ENCODE data around the gene SP1. TPM values are rescaled to one million over a fixed set of nuclear protein-coding genes. Genes with fewer than 3 reads are reported as not detected.

SP1 gene
- total RNA-seq, 1 experiment from 2014 or later: 83.3 TPM

DNA sequence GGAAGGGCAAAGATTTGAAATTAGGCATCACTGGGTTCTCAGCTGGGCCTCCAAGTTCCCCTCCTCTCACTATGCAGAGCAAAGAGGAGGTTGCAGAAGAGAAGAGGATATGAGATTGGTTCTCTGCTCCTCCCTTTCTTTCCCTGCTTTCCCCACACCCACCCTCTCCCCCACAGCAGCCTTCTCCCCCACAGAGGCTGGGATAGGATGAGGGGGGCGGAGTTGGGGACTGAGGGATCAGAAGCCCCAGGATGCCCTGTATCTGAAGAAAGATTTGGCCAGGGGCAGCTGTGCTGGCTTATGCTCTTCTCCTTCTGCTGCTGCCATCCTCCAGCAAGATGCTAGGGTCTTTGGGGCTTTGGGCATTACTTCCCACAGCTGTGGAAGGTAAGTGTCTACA lies 43.6 kb downstream of the SP1 start, which contains the start of gene AMHR2:
TSS of gene AMHR2 (plus strand) at position 259 of the 400 bp plus-strand sequence. CDS start at position 339, 80 bp downstream.
- H3K4me1 ChIP-seq: peaks cover 15% of the 10 kb centered on the region
- ChIA-PET CTCF (interaction anchor here (0.6 to 3.7 kb wide), 2 partner anchors 72 to 78 kb away, joined by 4 to 94 read pairs; no protein-coding TSS in a partner anchor), POLR2A (no interaction called here)
- H3K27ac Mint-ChIP-seq (ENCODE audit: unreplicated experiment): no peak within 1 kb of the TSS
- BruUV-seq (replicated peaks): no TSS peak
- no peaks in the 10 kb centered on the region for H3K27me3 Mint-ChIP-seq (ENCODE audit: insufficient read depth, unreplicated experiment)
- intact Hi-C loops (cut with micrococcal nuclease; ENCODE audit: unreplicated experiment): no loop called here
- H3K36me3 Mint-ChIP-seq (ENCODE audit: insufficient read depth, unreplicated experiment): peaks cover 5% of the 10 kb centered on the region
- H3K4me1 Mint-ChIP-seq (ENCODE audit: low read depth, unreplicated experiment): peaks cover 34% of the 10 kb centered on the region
- no peak within 1 kb of the TSS for H3K4me3 ChIP-seq (ENCODE audit: low read depth, low read length)
- no peaks in the 10 kb centered on the region for H3K9me3 ChIP-seq
- H3K9me3 Mint-ChIP-seq (ENCODE audit: unreplicated experiment): no peaks in the 10 kb centered on the region
- no peaks in the 10 kb centered on the region for H3K36me3 ChIP-seq (ENCODE audit: control insufficient read depth, insufficient read depth, low read length)
- TF ChIP-seq CTCF (IDR thresholded peaks at IDR 0.05; ENCODE audit: insufficient read depth in 1 of 2, low read depth in 1 of 2, low read length in 1 of 2, severe bottlenecking in 1 of 2, unreplicated experiment in 1 of 2): no peak
- H3K4me3 Mint-ChIP-seq (ENCODE audit: unreplicated experiment): no peak within 1 kb of the TSS
- DNase-seq: no peak
- H3K27me3 ChIP-seq (replicated peaks; ENCODE audit: control insufficient read depth, insufficient read depth, low read length): no peaks in the 10 kb centered on the region

DNA sequence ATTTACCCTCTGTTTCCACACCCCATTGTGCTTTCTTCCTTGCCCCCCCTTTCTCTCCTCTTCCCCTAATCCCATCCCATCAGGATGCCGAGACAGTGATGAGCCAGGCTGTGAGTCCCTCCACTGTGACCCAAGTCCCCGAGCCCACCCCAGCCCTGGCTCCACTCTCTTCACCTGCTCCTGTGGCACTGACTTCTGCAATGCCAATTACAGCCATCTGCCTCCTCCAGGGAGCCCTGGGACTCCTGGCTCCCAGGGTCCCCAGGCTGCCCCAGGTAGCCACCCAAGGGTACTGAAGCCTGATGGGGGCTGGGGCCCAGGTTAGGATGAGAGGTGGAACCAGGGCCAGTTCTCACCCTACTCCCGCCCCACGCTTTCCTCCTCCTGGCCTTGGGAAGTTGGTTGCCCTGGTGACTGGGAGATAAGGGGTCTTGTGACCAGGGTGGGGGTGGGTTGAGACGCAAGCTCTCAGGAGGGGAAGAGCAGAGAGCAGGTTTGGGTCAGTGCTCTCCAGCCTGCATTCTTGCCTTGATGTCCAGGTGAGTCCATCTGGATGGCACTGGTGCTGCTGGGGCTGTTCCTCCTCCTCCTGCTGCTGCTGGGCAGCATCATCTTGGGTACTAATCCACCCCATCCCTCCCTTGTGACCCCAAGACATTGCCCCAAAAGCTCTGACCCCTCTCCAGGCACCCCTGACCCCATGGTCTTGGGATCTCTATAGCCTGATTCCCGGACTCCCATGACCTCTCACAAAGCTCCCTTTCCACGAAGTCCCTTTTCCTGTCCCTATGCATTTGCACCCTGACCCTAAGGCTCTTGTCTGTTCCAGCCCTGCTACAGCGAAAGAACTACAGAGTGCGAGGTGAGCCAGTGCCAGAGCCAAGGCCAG lies 44.9 kb downstream of the SP1 start:
- H3K4me3 Mint-ChIP-seq (ENCODE audit: unreplicated experiment): no peak overlapping the region
- H3K4me1 ChIP-seq: peaks cover 15% of the 10 kb centered on the region
- peaks cover 5% of the 10 kb centered on the region for H3K36me3 Mint-ChIP-seq (ENCODE audit: insufficient read depth, unreplicated experiment)
- TF ChIP-seq CTCF (IDR thresholded peaks at IDR 0.05; ENCODE audit: insufficient read depth in 1 of 2, low read depth in 1 of 2, low read length in 1 of 2, severe bottlenecking in 1 of 2, unreplicated experiment in 1 of 2): no peak
- intact Hi-C loops (cut with micrococcal nuclease; ENCODE audit: unreplicated experiment): no loop called here
- no peak overlapping the region for H3K4me3 ChIP-seq (ENCODE audit: low read depth, low read length)
- DNase-seq: no peak
- no peaks in the 10 kb centered on the region for H3K9me3 ChIP-seq
- no peaks in the 10 kb centered on the region for H3K27me3 Mint-ChIP-seq (ENCODE audit: insufficient read depth, unreplicated experiment)
- no TSS peak for BruUV-seq (replicated peaks)
- no peak overlapping the region for H3K27ac Mint-ChIP-seq (ENCODE audit: unreplicated experiment)
- H3K9me3 Mint-ChIP-seq (ENCODE audit: unreplicated experiment): no peaks in the 10 kb centered on the region
- ChIA-PET POLR2A (interaction anchor here (0.6 to 1.1 kb wide), 2 partner anchors 35 to 47 kb away, joined by 3 to 4 read pairs; no protein-coding TSS in a partner anchor), CTCF (interaction anchor here (0.6 to 2.0 kb wide), 5 partner anchors 10 to 103 kb away, joined by 3 to 7 read pairs (median 3); partner anchors contain the start of gene AAAS)
- H3K27me3 ChIP-seq (replicated peaks; ENCODE audit: control insufficient read depth, insufficient read depth, low read length): no peaks in the 10 kb centered on the region
- peaks cover 24% of the 10 kb centered on the region for H3K4me1 Mint-ChIP-seq (ENCODE audit: low read depth, unreplicated experiment)
- H3K36me3 ChIP-seq (ENCODE audit: control insufficient read depth, insufficient read depth, low read length): no peaks in the 10 kb centered on the region

DNA sequence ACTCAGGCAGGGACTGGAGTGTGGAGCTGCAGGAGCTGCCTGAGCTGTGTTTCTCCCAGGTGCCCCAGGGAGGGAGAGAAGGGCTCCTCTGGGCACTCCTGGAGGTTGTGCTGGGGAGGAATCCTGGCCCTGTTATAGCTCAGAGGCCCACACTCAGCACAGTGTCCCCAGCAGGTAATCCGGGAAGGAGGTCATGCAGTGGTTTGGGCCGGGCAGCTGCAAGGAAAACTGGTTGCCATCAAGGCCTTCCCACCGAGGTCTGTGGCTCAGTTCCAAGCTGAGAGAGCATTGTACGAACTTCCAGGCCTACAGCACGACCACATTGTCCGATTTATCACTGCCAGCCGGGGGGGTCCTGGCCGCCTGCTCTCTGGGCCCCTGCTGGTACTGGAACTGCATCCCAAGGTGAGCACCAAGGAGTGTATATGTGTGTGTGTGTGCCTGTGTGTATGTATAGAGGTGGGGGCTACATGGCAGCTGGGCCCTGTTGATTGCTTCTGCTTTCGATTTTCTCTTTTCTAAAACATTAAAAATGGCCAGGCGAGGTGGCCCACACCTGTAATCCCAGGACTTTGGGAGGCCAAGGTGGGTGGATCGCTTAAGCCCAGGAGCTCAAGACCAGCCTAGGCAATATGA lies 45.7 kb downstream of the SP1 start:
- Mint-ChIP-seq H3K9me3 (ENCODE audit: unreplicated experiment) (no peaks in the 10 kb centered on the region), H3K27me3 (ENCODE audit: insufficient read depth, unreplicated experiment) (no peaks in the 10 kb centered on the region), H3K4me3 (ENCODE audit: unreplicated experiment) (no peak overlapping the region), H3K27ac (ENCODE audit: unreplicated experiment) (no peak overlapping the region), H3K4me1 (ENCODE audit: low read depth, unreplicated experiment) (peaks cover 22% of the 10 kb centered on the region), H3K36me3 (ENCODE audit: insufficient read depth, unreplicated experiment) (peaks cover 6% of the 10 kb centered on the region)
- Histone ChIP-seq H3K4me1 (peaks cover 11% of the 10 kb centered on the region), H3K4me3 (ENCODE audit: low read depth, low read length) (no peak overlapping the region), H3K36me3 (ENCODE audit: control insufficient read depth, insufficient read depth, low read length) (no peaks in the 10 kb centered on the region), H3K9me3 (no peaks in the 10 kb centered on the region), H3K27me3 (replicated peaks; ENCODE audit: control insufficient read depth, insufficient read depth, low read length) (no peaks in the 10 kb centered on the region)
- TF ChIP-seq CTCF (IDR thresholded peaks at IDR 0.05; ENCODE audit: insufficient read depth in 1 of 2, low read depth in 1 of 2, low read length in 1 of 2, severe bottlenecking in 1 of 2, unreplicated experiment in 1 of 2): no peak
- CTCF ChIA-PET: interaction anchor here (0.6 to 2.0 kb wide), 4 partner anchors 27 to 104 kb away, joined by 3 to 7 read pairs (median 3); partner anchors contain the start of gene AAAS
- intact Hi-C loops (cut with micrococcal nuclease; ENCODE audit: unreplicated experiment): no loop called here
- DNase-seq: no peak
- BruUV-seq (replicated peaks): no TSS peak
- POLR2A ChIA-PET: interaction anchor here (1.1 kb wide), 1 partner anchor 46 kb away, joined by 4 read pairs; no protein-coding TSS in a partner anchor
